ENCODE measurements around the gene TOMM34. TPM values are rescaled to one million over a fixed set of nuclear protein-coding genes. Genes with fewer than 3 reads are reported as not detected.
A peak's percentile ranks its signal among the peaks of the same experiment; 100 is the strongest.

The TOMM34 gene
- total RNA-seq, 1 experiment from 2014 or later = 30.6 TPM

- TF ChIP-seq CTCF (IDR thresholded peaks at IDR 0.05) (no peak), TCF7L2 (IDR thresholded peaks at IDR 0.05; ENCODE audit: low read depth, low read length) (no peak), REST (IDR thresholded peaks at IDR 0.05; ENCODE audit: insufficient read depth in 1 of 2, low read depth in 2 of 2, low read length in 1 of 2) (no peak), POLR2AphosphoS5 (IDR thresholded peaks at IDR 0.05; ENCODE audit: low read depth, low read length) (no peak), SIN3A (IDR thresholded peaks at IDR 0.05; ENCODE audit: borderline replicate concordance, insufficient read depth, low read depth, low read length) (no peak)
- no peak for DNase-seq (ENCODE audit: low read depth, low spot score)
- Histone ChIP-seq H3K4me3 (ENCODE audit: low read depth in 2 of 2, low read length in 2 of 2) (peak overlapping the region; percentile 77 to 91), H3K36me3 (ENCODE audit: control insufficient read depth, insufficient read depth, low read length) (peaks cover 7% of the 10 kb centered on the region), H3K27me3 (ENCODE audit: control insufficient read depth, insufficient read depth, low read length) (no peaks in the 10 kb centered on the region), H3K4me1 (ENCODE audit: control insufficient read depth, insufficient read depth, low read length) (peaks cover 8% of the 10 kb centered on the region), H3K27ac (ENCODE audit: low read length) (peak overlapping the region; percentile 94), H3K9me3 (ENCODE audit: control insufficient read depth, insufficient read depth, low read depth, low read length) (no peaks in the 10 kb centered on the region)
- CTCF ChIA-PET = no interaction called here
- BruUV-seq (replicated peaks) = no TSS peak
- intact Hi-C loops (cut with micrococcal nuclease; ENCODE audit: unreplicated experiment) (no loop called here), in situ Hi-C loops (cut with HindIII; ENCODE audit: low pct_unique_long_range_greater_than_20kb, low sequenced_read_pairs) (no loop called here)
- peak; percentile 7; the same call in 1 of the 2 replicates for ATAC-seq
- POLR2A ChIA-PET = interaction anchor here (0.5 to 0.6 kb wide), 2 partner anchors 42 to 1340 kb away, joined by 3 to 4 read pairs; no protein-coding TSS in a partner anchor
These were observed 1.0 kb downstream of the TOMM34 start for GRCh38 chr20:44959082-44959637.

GRCh38 chr20:44958276-44958675 is 1.9 kb downstream of the TOMM34 start:
- CTCF ChIA-PET = no interaction called here
- no peaks in the 10 kb centered on the region for H3K9me3 ChIP-seq (ENCODE audit: control insufficient read depth, insufficient read depth, low read depth, low read length)
- peak overlapping the region in 1 of 2 experiments; percentile 91; a peak in 2 of 4 replicates for H3K4me3 ChIP-seq (ENCODE audit: low read depth in 2 of 2, low read length in 2 of 2)
- in situ Hi-C loops (cut with HindIII; ENCODE audit: low pct_unique_long_range_greater_than_20kb, low sequenced_read_pairs) = no loop called here
- BruUV-seq (replicated peaks) = no TSS peak
- no peaks in the 10 kb centered on the region for H3K27me3 ChIP-seq (ENCODE audit: control insufficient read depth, insufficient read depth, low read length)
- peaks cover 8% of the 10 kb centered on the region for H3K4me1 ChIP-seq (ENCODE audit: control insufficient read depth, insufficient read depth, low read length)
- intact Hi-C loops (cut with micrococcal nuclease; ENCODE audit: unreplicated experiment) = no loop called here
- no peak for ATAC-seq
- POLR2A ChIA-PET = interaction anchor here (0.5 kb wide), 1 partner anchor 49 kb away, joined by 4 read pairs; the partner anchor contains the start of gene PABPC1L
- H3K27ac ChIP-seq (ENCODE audit: low read length) = no peak overlapping the region
- no peak for DNase-seq (ENCODE audit: low read depth, low spot score)
- TF ChIP-seq REST (IDR thresholded peaks at IDR 0.05; ENCODE audit: insufficient read depth in 1 of 2, low read depth in 2 of 2, low read length in 1 of 2) (no peak), TCF7L2 (IDR thresholded peaks at IDR 0.05; ENCODE audit: low read depth, low read length) (no peak), CTCF (IDR thresholded peaks at IDR 0.05) (no peak), POLR2AphosphoS5 (IDR thresholded peaks at IDR 0.05; ENCODE audit: low read depth, low read length) (no peak), SIN3A (IDR thresholded peaks at IDR 0.05; ENCODE audit: borderline replicate concordance, insufficient read depth, low read depth, low read length) (no peak)
- peaks cover 8% of the 10 kb centered on the region for H3K36me3 ChIP-seq (ENCODE audit: control insufficient read depth, insufficient read depth, low read length)

Data from Panc1 (cell line).